Kidney (tissue), 14 donors: ENCODE results near the gene AMBN. TPM values are rescaled to one million over a fixed set of nuclear protein-coding genes. Genes with fewer than 3 reads are reported as not detected.

Experiments used
- DNase-seq, 5 donors: peaks; one replicate each; pipeline ENCODE4 v3.0.0-alpha.2; 2013 to 2020
- FAIRE-seq: peaks from 2 replicates; lab custom pipeline; 2012; peaks lifted over from hg19 to GRCh38; lab: Jason Lieb, UNC
- H3K27ac ChIP-seq, 2 donors: one replicate each; pipeline ENCODE4 v1.7.0; 2013; ENCODE audit warnings: low read depth in 2 of 2, low read length in 2 of 2, inconsistent platforms in 1 of 2
- H3K27me3 ChIP-seq: one replicate; pipeline ENCODE4 v1.7.1; 2013; ENCODE audit warnings: low read length, inconsistent platforms; ENCODE audit not compliant: control insufficient read depth, insufficient read depth
- H3K36me3 ChIP-seq, 3 donors: one replicate each; pipeline versions ENCODE4 v1.7.0 to v1.7.1; 2013; ENCODE audit warnings: low read length in 3 of 3, control low read depth in 1 of 3, inconsistent platforms in 1 of 3; ENCODE audit not compliant: insufficient read depth in 3 of 3, control insufficient read depth in 2 of 3
- H3K4me1 ChIP-seq, 3 donors: one replicate each; pipeline versions ENCODE4 v1.7.0 to v1.7.1; 2013; ENCODE audit warnings: low read length in 3 of 3, inconsistent platforms in 1 of 3, low read depth in 1 of 3; ENCODE audit not compliant: control insufficient read depth in 2 of 3, insufficient read depth in 2 of 3
- H3K4me3 ChIP-seq, 3 donors: one replicate each; pipeline versions ENCODE4 v1.7.0 to v1.8.1; 2013; ENCODE audit warnings: low read length in 3 of 3, control low read depth in 1 of 3, inconsistent platforms in 1 of 3
- H3K9ac ChIP-seq, 3 donors: one replicate each; pipeline versions ENCODE4 v1.7.0 to v1.7.1; 2013; ENCODE audit warnings: low read length in 3 of 3, control low read depth in 1 of 3, inconsistent platforms in 1 of 3
- H3K9me3 ChIP-seq, 3 donors: one replicate each; pipeline versions ENCODE4 v1.7.0 to v1.7.1; 2013; ENCODE audit warnings: low read length in 3 of 3, control low read depth in 1 of 3, inconsistent platforms in 1 of 3; ENCODE audit not compliant: control insufficient read depth in 2 of 3, insufficient read depth in 1 of 3
- intact Hi-C: fragments of 100-400 bp; cut with DNase I; formaldehyde crosslinking; loops from one replicate; pipeline ENCODE4 v1.11.1; 2022
- polyA plus RNA-seq: library from polyadenylated mRNA; stranded (reverse); fragments of 350-450 nt; fragmentation: Illumina TruSeq; extraction: RNeasy Lipid Tissue Mini Kit (QIAGEN cat#74804); gene quantifications from one replicate; pipeline ENCODE4 v1.2.3, GENCODE V29; 2014; ENCODE audit warnings: low read depth, low replicate concordance; ENCODE audit not compliant: insufficient read depth
- total RNA-seq: library from RNA; stranded (reverse); fragmentation: NEBNext Ultra II Directional; extraction: Animal tissue kit (Norgen Biotek cat#: 25700); gene quantifications from one replicate; pipeline ENCODE4 v1.2.1, GENCODE V29; 2021
- TF ChIP-seq, protein P1 (sequence below): IDR thresholded peaks from 3 replicates; pipeline ENCODE4 v1.5.1; 2012; ENCODE audit warnings: mild to moderate bottlenecking, moderate library complexity, borderline replicate concordance; ENCODE audit not compliant: insufficient read depth; ENCODE audit errors: extremely low read depth
- donor health status: control.
- donor health status: control.
- donor health status: control.
- donor health status: control.
- donor health status: control.
- donor health status: DM: yes; HTN: yes; CAD: no.
- donor health status: Normal renal cell carcinoma (clear cell type).

Gene AMBN
- total and polyA plus RNA-seq, 2 donors from 2014 or later: not detected

DNA sequence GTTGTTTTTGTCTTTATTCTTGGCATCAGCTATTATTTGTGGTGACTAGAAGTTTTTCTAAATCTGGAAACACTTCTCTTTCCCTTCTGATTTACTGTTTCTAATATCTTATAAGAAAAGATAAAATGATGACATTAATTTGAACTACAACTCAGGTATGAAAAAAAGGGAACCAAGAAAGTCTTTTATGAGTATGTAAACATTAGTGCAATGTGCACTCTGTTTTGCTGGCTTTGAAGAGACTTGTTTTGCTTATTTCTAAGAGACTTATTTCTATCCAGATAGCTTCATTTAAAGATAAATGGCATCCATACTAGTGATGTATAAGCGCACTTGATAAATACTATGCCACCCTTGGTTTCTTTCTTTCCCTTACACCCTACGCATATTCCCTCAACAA is 10.1 kb upstream of the AMBN start:
- no peaks in the 10 kb centered on the region for H3K27me3 ChIP-seq
- FAIRE-seq (no peak), DNase-seq (no peak)
- H3K36me3 ChIP-seq: no peaks in the 10 kb centered on the region
- TF ChIP-seq, protein P1, sequence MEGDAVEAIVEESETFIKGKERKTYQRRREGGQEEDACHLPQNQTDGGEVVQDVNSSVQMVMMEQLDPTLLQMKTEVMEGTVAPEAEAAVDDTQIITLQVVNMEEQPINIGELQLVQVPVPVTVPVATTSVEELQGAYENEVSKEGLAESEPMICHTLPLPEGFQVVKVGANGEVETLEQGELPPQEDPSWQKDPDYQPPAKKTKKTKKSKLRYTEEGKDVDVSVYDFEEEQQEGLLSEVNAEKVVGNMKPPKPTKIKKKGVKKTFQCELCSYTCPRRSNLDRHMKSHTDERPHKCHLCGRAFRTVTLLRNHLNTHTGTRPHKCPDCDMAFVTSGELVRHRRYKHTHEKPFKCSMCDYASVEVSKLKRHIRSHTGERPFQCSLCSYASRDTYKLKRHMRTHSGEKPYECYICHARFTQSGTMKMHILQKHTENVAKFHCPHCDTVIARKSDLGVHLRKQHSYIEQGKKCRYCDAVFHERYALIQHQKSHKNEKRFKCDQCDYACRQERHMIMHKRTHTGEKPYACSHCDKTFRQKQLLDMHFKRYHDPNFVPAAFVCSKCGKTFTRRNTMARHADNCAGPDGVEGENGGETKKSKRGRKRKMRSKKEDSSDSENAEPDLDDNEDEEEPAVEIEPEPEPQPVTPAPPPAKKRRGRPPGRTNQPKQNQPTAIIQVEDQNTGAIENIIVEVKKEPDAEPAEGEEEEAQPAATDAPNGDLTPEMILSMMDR: no peak
- H3K4me1 ChIP-seq: no peaks in the 10 kb centered on the region
- H3K27ac ChIP-seq: no peak overlapping the region
- intact Hi-C loops: no loop called here
- no peak overlapping the region for H3K9ac ChIP-seq
- H3K4me3 ChIP-seq: no peak overlapping the region
- no peaks in the 10 kb centered on the region for H3K9me3 ChIP-seq

DNA sequence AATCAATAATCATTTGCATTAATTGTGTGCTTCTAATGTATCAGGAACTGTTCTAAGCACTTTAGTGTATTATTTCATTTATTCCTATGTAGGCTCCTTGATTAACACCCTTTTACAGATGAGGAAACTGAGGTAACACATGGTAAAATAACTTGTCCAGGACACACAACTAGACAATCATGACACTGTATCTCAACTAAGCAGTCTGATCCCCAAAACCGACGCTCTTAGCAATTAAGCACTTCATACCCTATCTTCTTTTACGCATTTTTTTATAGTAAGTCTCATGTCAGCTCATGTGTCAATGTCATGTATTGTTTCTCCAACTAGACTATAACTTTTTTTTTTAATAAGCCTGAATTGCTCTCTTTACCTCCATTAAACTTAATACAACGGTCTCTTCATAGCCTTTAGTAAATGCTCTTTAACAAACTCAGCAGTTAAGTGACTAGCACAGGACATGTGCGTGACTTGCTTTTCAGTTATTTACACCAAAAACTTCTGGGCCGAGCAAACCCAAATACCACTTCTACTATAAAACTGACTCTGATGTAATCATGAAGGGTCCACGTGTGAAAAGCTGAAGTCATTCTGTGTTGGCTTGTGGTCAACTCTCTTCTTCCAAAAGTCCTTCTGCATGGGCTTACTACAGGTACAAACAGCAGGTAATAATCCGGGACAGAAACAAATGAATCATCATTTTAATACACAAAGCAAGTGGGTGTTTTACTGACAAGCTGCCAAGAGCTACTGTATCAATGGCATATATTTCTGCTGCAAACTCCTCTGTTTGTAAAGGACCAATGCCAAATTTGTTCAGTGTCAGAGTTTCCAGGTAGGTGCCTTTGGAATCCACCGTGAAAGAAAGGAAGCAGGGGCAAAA is 7.9 kb upstream of the AMBN start:
- H3K9me3 ChIP-seq: no peaks in the 10 kb centered on the region
- no peaks in the 10 kb centered on the region for H3K27me3 ChIP-seq
- no peak overlapping the region for H3K4me3 ChIP-seq
- intact Hi-C loops: no loop called here
- DNase-seq (no peak), FAIRE-seq (no peak)
- H3K9ac ChIP-seq: no peak overlapping the region
- TF ChIP-seq, protein P1: no peak
- no peaks in the 10 kb centered on the region for H3K36me3 ChIP-seq
- no peaks in the 10 kb centered on the region for H3K4me1 ChIP-seq
- no peak overlapping the region for H3K27ac ChIP-seq

DNA sequence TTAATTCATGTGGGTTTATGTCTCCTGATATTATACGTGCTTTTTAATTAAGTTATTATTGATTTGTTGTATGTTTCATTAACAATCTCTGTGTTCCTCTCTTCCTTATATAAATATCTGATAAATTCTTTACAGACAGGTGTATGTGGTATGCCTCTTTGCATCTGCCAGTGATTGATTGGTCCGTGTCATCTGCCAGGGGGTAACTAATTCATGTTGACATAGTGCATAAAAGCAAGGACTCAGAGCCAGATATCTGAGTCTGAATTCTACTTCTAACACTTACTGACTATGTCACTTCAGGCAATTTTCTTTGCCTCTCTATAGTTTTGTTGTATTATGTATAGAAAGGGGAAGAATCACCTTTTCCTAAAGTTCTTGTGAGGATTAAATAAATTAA is 5.2 kb upstream of the AMBN start:
- Histone ChIP-seq H3K9me3 (no peaks in the 10 kb centered on the region), H3K27me3 (no peaks in the 10 kb centered on the region), H3K9ac (no peak overlapping the region), H3K27ac (no peak overlapping the region), H3K4me3 (no peak overlapping the region), H3K36me3 (no peaks in the 10 kb centered on the region), H3K4me1 (no peaks in the 10 kb centered on the region)
- DNase-seq (no peak), FAIRE-seq (no peak)
- TF ChIP-seq, protein P1: no peak
- intact Hi-C loops: no loop called here
